OCI-LY7 (cell line): Measurements from ENCODE around the gene NEDD1.

Experiments used
- EZH2phosphoT487 ChIP-seq: fragments of 200-600 bp; sonication (generic); IDR thresholded peaks from 2 replicates; pipeline ENCODE4 v1.6.1; 2018; ENCODE audit warnings: low read depth, borderline replicate concordance, mild to moderate bottlenecking, mixed run types, antibody characterized with exemption, low read length, moderate library complexity, mixed read lengths
- TF ChIP-seq, protein P1 (sequence below): fragments of 200-600 bp; sonication (generic); conservative IDR thresholded peaks from 2 replicates; pipeline ENCODE4 v1.5.1; 2014; ENCODE audit warnings: mild to moderate bottlenecking, antibody characterized with exemption, low read length, moderate library complexity, mixed read lengths

DNA sequence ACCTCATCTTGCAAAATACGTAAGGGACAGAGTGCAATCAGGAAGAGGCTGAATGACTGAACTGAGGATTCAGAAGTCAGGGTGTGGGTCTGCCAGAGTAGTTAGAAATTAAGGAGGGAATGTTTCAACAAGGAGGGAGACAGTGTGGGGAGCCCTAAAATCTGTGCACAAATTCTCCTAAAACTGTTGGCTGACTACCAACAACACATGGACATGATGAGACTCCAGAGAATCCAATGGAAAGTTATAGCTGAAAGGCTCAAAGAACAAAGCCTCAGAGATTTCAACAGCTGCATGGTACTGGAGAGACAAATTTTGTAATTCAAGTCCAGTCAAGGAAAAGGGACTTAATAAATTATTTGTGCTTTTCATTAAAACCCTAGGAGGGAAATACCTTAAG lies 36.1 kb upstream of the NEDD1 start:
- TF ChIP-seq, protein P1, sequence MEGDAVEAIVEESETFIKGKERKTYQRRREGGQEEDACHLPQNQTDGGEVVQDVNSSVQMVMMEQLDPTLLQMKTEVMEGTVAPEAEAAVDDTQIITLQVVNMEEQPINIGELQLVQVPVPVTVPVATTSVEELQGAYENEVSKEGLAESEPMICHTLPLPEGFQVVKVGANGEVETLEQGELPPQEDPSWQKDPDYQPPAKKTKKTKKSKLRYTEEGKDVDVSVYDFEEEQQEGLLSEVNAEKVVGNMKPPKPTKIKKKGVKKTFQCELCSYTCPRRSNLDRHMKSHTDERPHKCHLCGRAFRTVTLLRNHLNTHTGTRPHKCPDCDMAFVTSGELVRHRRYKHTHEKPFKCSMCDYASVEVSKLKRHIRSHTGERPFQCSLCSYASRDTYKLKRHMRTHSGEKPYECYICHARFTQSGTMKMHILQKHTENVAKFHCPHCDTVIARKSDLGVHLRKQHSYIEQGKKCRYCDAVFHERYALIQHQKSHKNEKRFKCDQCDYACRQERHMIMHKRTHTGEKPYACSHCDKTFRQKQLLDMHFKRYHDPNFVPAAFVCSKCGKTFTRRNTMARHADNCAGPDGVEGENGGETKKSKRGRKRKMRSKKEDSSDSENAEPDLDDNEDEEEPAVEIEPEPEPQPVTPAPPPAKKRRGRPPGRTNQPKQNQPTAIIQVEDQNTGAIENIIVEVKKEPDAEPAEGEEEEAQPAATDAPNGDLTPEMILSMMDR: no peak
- TF ChIP-seq EZH2phosphoT487: no peak
